Activated T-cell treated with anti-CD3 and anti-CD28 coated beads, Interleukin-2, amount 50 U/mL, for 48 hours (primary cell): ENCODE results near the gene CUL5.
A peak's percentile ranks its signal among the peaks of the same experiment; 100 is the strongest.

ENCODE experiments used
- DNase-seq, 2 experiments: peaks; one replicate each; pipeline ENCODE4 v3.0.0-alpha.2; 2020

CUL5 gene

GRCh38 chr11:108008656-108009496 lies at the start of gene CUL5:
Gene CUL5, plus strand, starts transcription at chr11:108008898. Its CDS starts 451 bp downstream, at chr11:108009349.
- peak; percentile 94 to 96 for DNase-seq

- DNase-seq, result no peak
These were observed 47.2 kb upstream of the CUL5 start for GRCh38 chr11:107961480-107961879.

GRCh38 chr11:107962181-107962580 lies 46.5 kb upstream of the CUL5 start:
- DNase-seq, result no peak

GRCh38 chr11:107963091-107963490 lies 45.6 kb upstream of the CUL5 start:
- DNase-seq, result no peak

- DNase-seq, result no peak
These were observed 39.5 kb upstream of the CUL5 start for GRCh38 chr11:107969219-107969618.

- no peak for DNase-seq
These were observed 38.6 kb upstream of the CUL5 start for GRCh38 chr11:107970049-107970448.

- no peak for DNase-seq
These were observed 35.1 kb upstream of the CUL5 start for GRCh38 chr11:107973641-107974040.

- no peak for DNase-seq
These were observed 20.1 kb upstream of the CUL5 start for GRCh38 chr11:107988397-107989158.

GRCh38 chr11:107991868-107992414 lies 16.8 kb upstream of the CUL5 start:
- no peak for DNase-seq

GRCh38 chr11:107996006-107996776 lies 12.5 kb upstream of the CUL5 start:
- no peak for DNase-seq

GRCh38 chr11:107998761-107999160 lies 9.9 kb upstream of the CUL5 start:
- no peak for DNase-seq

GRCh38 chr11:107999759-108000455 lies 8.8 kb upstream of the CUL5 start:
- DNase-seq, result peak; percentile 31 to 38

GRCh38 chr11:108002476-108002875 lies 6.2 kb upstream of the CUL5 start:
- DNase-seq, result no peak

- DNase-seq, result no peak
These were observed 5.1 kb upstream of the CUL5 start for GRCh38 chr11:108003623-108004022.

- no peak for DNase-seq
These were observed 879 bp upstream of the CUL5 start for GRCh38 chr11:108007819-108008218.

- peak in 1 of 2 experiments; percentile 26 for DNase-seq
These were observed 1.0 kb downstream of the CUL5 start for GRCh38 chr11:108009497-108010370.

GRCh38 chr11:108012139-108012725 lies 3.5 kb downstream of the CUL5 start:
- DNase-seq, result no peak

GRCh38 chr11:108016647-108017046 lies 7.9 kb downstream of the CUL5 start:
- no peak for DNase-seq

GRCh38 chr11:108018708-108019107 lies 10.0 kb downstream of the CUL5 start:
- no peak for DNase-seq

- DNase-seq, result no peak
These were observed 11.3 kb downstream of the CUL5 start for GRCh38 chr11:108019870-108020540.
